Brain microvascular endothelial cell (primary cell): ENCODE measurements around the gene SH3PXD2B.

Experiments
- DNase-seq: peaks from one replicate; pipeline ENCODE4 v3.0.0-alpha.2; 2020
- H3K27ac ChIP-seq: fragments of 250-450 bp; sonication (Bioruptor Pico); 2 replicates; pipeline ENCODE4 v1.5.1; 2020; ENCODE audit warnings: mild to moderate bottlenecking, moderate library complexity
- H3K27me3 ChIP-seq: fragments of 250-450 bp; sonication (Bioruptor Pico); replicated peaks from 2 replicates; pipeline ENCODE4 v1.5.1; 2020; ENCODE audit warnings: mild to moderate bottlenecking
- H3K36me3 ChIP-seq: fragments of 250-450 bp; sonication (Bioruptor Pico); replicated peaks from 2 replicates; pipeline ENCODE4 v1.5.1; 2020; ENCODE audit warnings: mild to moderate bottlenecking
- H3K4me3 ChIP-seq: 2 replicates; pipeline ENCODE4 v1.5.1; 2011; ENCODE audit warnings: low read depth, mild to moderate bottlenecking, control low read depth, low read length, moderate library complexity
- in situ Hi-C: cut with HindIII; loops from 2 replicates; pipeline ENCODE4 v1.10.0; 2017; ENCODE audit warnings: low sequenced_read_pairs, low pct_ligation_motif_present
- TF ChIP-seq, protein P1 (sequence below): IDR thresholded peaks from 2 replicates; pipeline ENCODE4 v1.5.1; 2011; ENCODE audit warnings: low read depth, mild to moderate bottlenecking, moderate library complexity, low read length, control low read depth, inconsistent platforms; ENCODE audit errors: missing control alignments

Gene SH3PXD2B

GRCh38 chr5:172477466-172477865 lies 23.1 kb upstream of the SH3PXD2B start:
- in situ Hi-C loops = no loop called here
- TF ChIP-seq, protein P1, sequence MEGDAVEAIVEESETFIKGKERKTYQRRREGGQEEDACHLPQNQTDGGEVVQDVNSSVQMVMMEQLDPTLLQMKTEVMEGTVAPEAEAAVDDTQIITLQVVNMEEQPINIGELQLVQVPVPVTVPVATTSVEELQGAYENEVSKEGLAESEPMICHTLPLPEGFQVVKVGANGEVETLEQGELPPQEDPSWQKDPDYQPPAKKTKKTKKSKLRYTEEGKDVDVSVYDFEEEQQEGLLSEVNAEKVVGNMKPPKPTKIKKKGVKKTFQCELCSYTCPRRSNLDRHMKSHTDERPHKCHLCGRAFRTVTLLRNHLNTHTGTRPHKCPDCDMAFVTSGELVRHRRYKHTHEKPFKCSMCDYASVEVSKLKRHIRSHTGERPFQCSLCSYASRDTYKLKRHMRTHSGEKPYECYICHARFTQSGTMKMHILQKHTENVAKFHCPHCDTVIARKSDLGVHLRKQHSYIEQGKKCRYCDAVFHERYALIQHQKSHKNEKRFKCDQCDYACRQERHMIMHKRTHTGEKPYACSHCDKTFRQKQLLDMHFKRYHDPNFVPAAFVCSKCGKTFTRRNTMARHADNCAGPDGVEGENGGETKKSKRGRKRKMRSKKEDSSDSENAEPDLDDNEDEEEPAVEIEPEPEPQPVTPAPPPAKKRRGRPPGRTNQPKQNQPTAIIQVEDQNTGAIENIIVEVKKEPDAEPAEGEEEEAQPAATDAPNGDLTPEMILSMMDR = no peak
- DNase-seq = no peak
- H3K27ac ChIP-seq = no peak overlapping the region
- no peaks in the 10 kb centered on the region for H3K36me3 ChIP-seq
- peaks cover 2% of the 10 kb centered on the region for H3K27me3 ChIP-seq
- H3K4me3 ChIP-seq = no peak overlapping the region

GRCh38 chr5:172474293-172474692 lies 20.0 kb upstream of the SH3PXD2B start:
- in situ Hi-C loops = no loop called here
- H3K4me3 ChIP-seq = no peak overlapping the region
- H3K36me3 ChIP-seq = no peaks in the 10 kb centered on the region
- H3K27ac ChIP-seq = no peak overlapping the region
- H3K27me3 ChIP-seq = peaks cover 2% of the 10 kb centered on the region
- no peak for DNase-seq
- TF ChIP-seq, protein P1 = no peak

DNA sequence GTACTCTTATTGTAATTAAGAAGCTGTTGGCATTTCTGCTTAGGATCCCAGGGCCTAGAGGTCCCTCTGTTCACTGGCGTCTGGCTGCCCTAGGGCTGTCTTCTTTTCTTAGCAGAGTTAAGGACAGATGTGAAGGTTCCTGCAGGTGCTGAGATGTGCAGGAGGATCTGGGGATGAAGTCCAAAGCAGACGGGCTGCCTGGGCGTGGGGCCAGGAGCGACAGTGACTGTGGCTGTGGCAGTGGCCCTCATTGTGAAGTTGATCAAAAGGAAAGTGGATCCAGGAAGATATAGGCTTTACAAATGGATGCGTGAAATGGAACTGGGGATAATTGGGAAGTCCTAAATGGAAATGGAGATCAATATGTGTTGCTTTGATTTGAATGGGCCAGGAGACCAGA lies 19.1 kb upstream of the SH3PXD2B start:
- Histone ChIP-seq H3K27me3 (peaks cover 2% of the 10 kb centered on the region), H3K36me3 (no peaks in the 10 kb centered on the region), H3K27ac (no peak overlapping the region), H3K4me3 (no peak overlapping the region)
- TF ChIP-seq, protein P1 = no peak
- in situ Hi-C loops = no loop called here
- no peak for DNase-seq

DNA sequence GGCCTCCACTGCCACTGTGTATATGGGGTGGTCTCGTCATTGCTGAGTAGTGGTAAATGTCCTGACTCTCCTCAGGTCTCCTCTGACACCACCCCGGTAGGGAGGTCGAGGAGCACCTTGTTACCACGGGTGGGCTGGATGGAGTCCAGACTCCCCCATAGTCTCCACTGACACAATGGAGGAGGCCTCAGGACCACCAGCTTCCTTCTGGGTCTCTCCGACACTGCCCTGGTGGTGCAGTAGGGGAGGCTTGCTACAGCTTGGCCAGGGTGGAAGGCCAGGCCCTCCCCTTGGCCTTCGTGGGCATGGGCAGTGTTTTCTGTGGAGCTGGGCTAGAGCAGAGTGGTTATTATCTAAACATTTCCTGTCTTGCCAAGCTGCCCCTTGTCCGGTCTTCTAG lies 15.4 kb upstream of the SH3PXD2B start:
- TF ChIP-seq, protein P1 = no peak
- Histone ChIP-seq H3K36me3 (no peaks in the 10 kb centered on the region), H3K4me3 (no peak overlapping the region), H3K27me3 (no peaks in the 10 kb centered on the region), H3K27ac (no peak overlapping the region)
- in situ Hi-C loops = no loop called here
- no peak for DNase-seq

- Histone ChIP-seq H3K27ac (no peak overlapping the region), H3K27me3 (no peaks in the 10 kb centered on the region), H3K4me3 (no peak overlapping the region), H3K36me3 (no peaks in the 10 kb centered on the region)
- no peak for DNase-seq
- in situ Hi-C loops = no loop called here
- TF ChIP-seq, protein P1 = no peak
Measured at GRCh38 chr5:172466062-172466461, 11.7 kb upstream of the SH3PXD2B start.

DNA sequence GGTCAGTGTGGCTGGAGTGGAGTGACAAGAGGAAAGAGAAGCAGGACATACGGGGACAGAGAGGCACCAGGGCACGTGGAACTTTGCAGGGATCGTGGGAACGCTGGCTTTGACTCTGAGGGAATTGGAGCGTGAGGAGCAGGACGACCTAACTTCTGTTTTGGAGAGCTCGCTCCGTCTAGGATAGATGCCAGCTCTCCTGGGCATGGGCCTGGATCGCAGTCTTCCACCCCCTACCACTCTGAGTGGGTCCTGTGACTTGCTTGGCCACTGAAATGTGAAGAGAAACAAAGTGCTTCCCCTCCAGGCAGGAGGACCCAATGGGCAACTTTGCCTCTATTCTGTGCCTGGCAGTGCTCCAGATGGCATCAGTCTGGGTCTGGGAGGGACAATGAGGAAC lies 8.7 kb upstream of the SH3PXD2B start:
- H3K27ac ChIP-seq = no peak overlapping the region
- TF ChIP-seq, protein P1 = no peak
- DNase-seq = no peak
- H3K4me3 ChIP-seq = no peak overlapping the region
- H3K36me3 ChIP-seq = no peaks in the 10 kb centered on the region
- in situ Hi-C loops = no loop called here
- H3K27me3 ChIP-seq = no peaks in the 10 kb centered on the region
